HepG2 (cell line): Measurements from ENCODE around the gene NPHP3. TPM values are rescaled to one million over a fixed set of nuclear protein-coding genes. Genes with fewer than 3 reads are reported as not detected.

ENCODE experiments used
- ATAC-seq: fragments of 200-7000 bp; cut with Tn5 transposase; 3 replicates; pipeline ENCODE4 v1.9.1; 2020; ENCODE audit warnings: mild to moderate bottlenecking, moderate library complexity
- BruUV-seq: library from RNA; stranded (reverse); fragments of 400-500 nt; replicated peaks from 2 replicates; lab custom pipeline; 2021; lab: Mats Ljungman, UMichigan
- CTCF ChIA-PET: fragments of 300-600 bp; formaldehyde crosslinking; extraction: SDS; loops from one replicate; lab custom pipeline; 2021; ENCODE audit warnings: low total read pairs, inconsistent platforms, low intra/inter-chr PET ratio; lab: Yijun Ruan, JAX
- POLR2A ChIA-PET: fragments of 350-600 bp; sonication (Branson Sonifier 250); formaldehyde crosslinking; loops from one replicate; lab custom pipeline; 2020; ENCODE audit warnings: antibody characterized with exemption, inconsistent platforms; lab: Yijun Ruan, JAX
- DNase-seq: peaks from one replicate; pipeline ENCODE4 v3.0.0-alpha.2; 2015; ENCODE audit warnings: low spot score
- FAIRE-seq: peaks from 3 replicates; lab custom pipeline; 2011; peaks lifted over from hg19 to GRCh38; lab: Jason Lieb, UNC
- H2AFZ ChIP-seq: one replicate; pipeline ENCODE4 v1.6.1; 2011; ENCODE audit warnings: low read length, inconsistent platforms
- H3K27ac ChIP-seq: fragments of 300-600 bp; 3 replicates; pipeline ENCODE4 v1.8.0; 2011; ENCODE audit warnings: mixed run types, mild to moderate bottlenecking, mixed read lengths, low read length, inconsistent platforms; ENCODE audit not compliant: insufficient read depth; ENCODE audit errors: extremely low read length
- H3K27me3 ChIP-seq, 2 experiments: fragments of 200-600 bp in 1 of 2; 2 replicates in 1 of 2; 3 replicates in 1 of 2; pipeline versions ENCODE4 v1.6.0 to v1.8.0; 2011; ENCODE audit warnings: low read length in 2 of 2, mild to moderate bottlenecking in 2 of 2, moderate library complexity in 2 of 2, inconsistent platforms in 1 of 2; ENCODE audit not compliant: insufficient read depth in 2 of 2, control insufficient read depth in 1 of 2
- H3K36me3 ChIP-seq, 2 experiments: fragments of 200-600 bp in 1 of 2; replicated peaks in 1 of 2; 2 replicates in 1 of 2; 3 replicates in 1 of 2; pipeline versions ENCODE4 v1.5.1 to v1.8.0; 2011; ENCODE audit warnings: low read length in 2 of 2, inconsistent platforms in 1 of 2; ENCODE audit not compliant: insufficient read depth in 2 of 2, control insufficient read depth in 1 of 2
- H3K4me1 ChIP-seq: 2 replicates; pipeline ENCODE4 v1.5.1; 2012; ENCODE audit warnings: low read length, inconsistent platforms; ENCODE audit not compliant: insufficient read depth
- H3K4me2 ChIP-seq: 2 replicates; pipeline ENCODE4 v1.6.0; 2011; ENCODE audit warnings: low read depth, low read length, inconsistent platforms
- H3K4me3 ChIP-seq, 3 experiments: fragments of 200-600 bp in 1 of 3; sonication (generic), shearing (Covaris generic) in 1 of 3; replicated peaks in 1 of 3; 2 replicates each; pipeline ENCODE4 v1.5.1; 2011 to 2016; ENCODE audit warnings: low read length in 3 of 3, inconsistent platforms in 2 of 3, low read depth in 2 of 3, mild to moderate bottlenecking in 2 of 3, control low read depth in 1 of 3, mixed read lengths in 1 of 3; ENCODE audit not compliant: insufficient read depth in 1 of 3
- H3K79me2 ChIP-seq: one replicate; pipeline ENCODE4 v1.6.1; 2011; ENCODE audit warnings: low read length, inconsistent platforms; ENCODE audit not compliant: insufficient read depth
- H3K9ac ChIP-seq: 2 replicates; pipeline ENCODE4 v1.6.0; 2011; ENCODE audit warnings: mild to moderate bottlenecking, low read depth, low read length, inconsistent platforms; ENCODE audit not compliant: insufficient read depth
- H3K9me3 ChIP-seq: 2 replicates; pipeline ENCODE4 v1.5.1; 2012; ENCODE audit warnings: mild to moderate bottlenecking, low read length
- H4K20me1 ChIP-seq: 2 replicates; pipeline ENCODE4 v1.6.0; 2011; ENCODE audit warnings: inconsistent platforms, mild to moderate bottlenecking, low read length, moderate library complexity; ENCODE audit not compliant: insufficient read depth
- AHDC1 ChIP-seq: sonication (generic); formaldehyde crosslinking; IDR thresholded peaks from 2 replicates; pipeline ENCODE4 v1.5.1; 2020; ENCODE audit warnings: mild to moderate bottlenecking, missing genetic modification reagents, borderline replicate concordance
- ELF1 ChIP-seq: sonication (generic); formaldehyde crosslinking; IDR thresholded peaks from 2 replicates; pipeline ENCODE4 v1.4.0; 2020; ENCODE audit warnings: missing genetic modification reagents
- PATZ1 ChIP-seq: sonication (generic); formaldehyde crosslinking; IDR thresholded peaks from 2 replicates; pipeline ENCODE4 v1.4.0; 2020; ENCODE audit warnings: missing genetic modification reagents
- SNAPC2 ChIP-seq: sonication (generic); formaldehyde crosslinking; IDR thresholded peaks from 2 replicates; pipeline ENCODE4 v1.8.1; 2022; ENCODE audit warnings: mild to moderate bottlenecking, missing genetic modification reagents
- ZNF841 ChIP-seq: sonication (generic); formaldehyde crosslinking; IDR thresholded peaks from 2 replicates; pipeline ENCODE4 v1.8.1; 2023; ENCODE audit warnings: missing genetic modification reagents, borderline replicate concordance
- WGBS: methylation state at CpG from one replicate; pipeline ENCODE4 v1.1.6; 2017; ENCODE audit warnings: low lambda C conversion rate; 5-methylcytosine and 5-hydroxymethylcytosine counted together
- in situ Hi-C: cut with HindIII; loops from 2 replicates; pipeline ENCODE4 v1.10.0; 2017; ENCODE audit warnings: low pct_unique_long_range_greater_than_20kb; ENCODE audit not compliant: extremely low pct_ligation_motif_present
- intact Hi-C: fragments of 100-400 bp; cut with micrococcal nuclease; formaldehyde crosslinking; loops from one replicate; pipeline ENCODE4 v1.10.0; 2022; ENCODE audit not compliant: unreplicated experiment
- polyA plus RNA-seq, 8 experiments: library from polyadenylated mRNA; depleted of rRNA in 3 of 8; stranded (reverse) in 7 of 8; unstranded in 1 of 8; fragments of >200 nt; fragmentation: Illumina TruSeq in 4 of 8; extraction: Trizol in 4 of 8; gene quantifications; 2 replicates each; pipeline versions ENCODE4 v1.2.1 to v1.2.3, GENCODE V29; 2011 to 2016; ENCODE audit warnings: low read depth in 4 of 8, missing spikeins in 1 of 8, mixed read lengths in 1 of 8; ENCODE audit not compliant: insufficient read depth in 1 of 8
- total RNA-seq, 5 experiments: library from RNA; depleted of rRNA; stranded (reverse); fragments of >200 nt; fragmentation: Illumina TruSeq; extraction: Trizol; gene quantifications; 2 replicates each; pipeline ENCODE4 v1.2.3, GENCODE V29; 2016; ENCODE audit warnings: low read depth in 1 of 5

Gene NPHP3
- total and polyA plus RNA-seq, 2 of the 13 experiments (the other 11 are each of a cell fraction or from before 2014, with no cell fraction given), result 11.0 to 20.2 TPM

- H3K4me2 ChIP-seq, result no peak overlapping the region
- H3K36me3 ChIP-seq, result peaks cover 22 to 59% of the 10 kb centered on the region in 2 experiments
- intact Hi-C loops (no loop called here), in situ Hi-C loops (no loop called here)
- H3K9me3 ChIP-seq, result no peaks in the 10 kb centered on the region
- POLR2A ChIA-PET, result no interaction called here
- ATAC-seq (no peak), DNase-seq (no peak), FAIRE-seq (no peak)
- no peak overlapping the region for H3K9ac ChIP-seq
- BruUV-seq, result no TSS peak
- no peak overlapping the region for H3K27ac ChIP-seq
- WGBS, result 85% methylated on average over 4 of the region's 4 CpGs
- no peak overlapping the region for H3K4me3 ChIP-seq
- CTCF ChIA-PET, result no interaction called here
- H2AFZ ChIP-seq, result no peak overlapping the region
- H3K27me3 ChIP-seq, result no peaks in the 10 kb centered on the region
- no peak for TF ChIP-seq ZNF841
- TF ChIP-seq ELF1 (CRISPR knock-in tag), result no peak
- no peak for TF ChIP-seq AHDC1 (CRISPR knock-in tag)
- TF ChIP-seq SNAPC2 (CRISPR knock-in tag), result no peak
- no peak for TF ChIP-seq PATZ1
- no peaks in the 10 kb centered on the region for H3K4me1 ChIP-seq
- no peaks in the 10 kb centered on the region for H3K79me2 ChIP-seq
- H4K20me1 ChIP-seq, result no peaks in the 10 kb centered on the region
These were observed 32.2 kb downstream of the NPHP3 start for GRCh38 chr3:132690040-132690439.
